Measurements from ENCODE around the gene KLHL20. TPM values are rescaled to one million over a fixed set of nuclear protein-coding genes. Genes with fewer than 3 reads are reported as not detected.

KLHL20 gene
- total RNA-seq, 4 donors from 2014 or later = 7.9 to 39.7 (median 27.8) TPM

DNA sequence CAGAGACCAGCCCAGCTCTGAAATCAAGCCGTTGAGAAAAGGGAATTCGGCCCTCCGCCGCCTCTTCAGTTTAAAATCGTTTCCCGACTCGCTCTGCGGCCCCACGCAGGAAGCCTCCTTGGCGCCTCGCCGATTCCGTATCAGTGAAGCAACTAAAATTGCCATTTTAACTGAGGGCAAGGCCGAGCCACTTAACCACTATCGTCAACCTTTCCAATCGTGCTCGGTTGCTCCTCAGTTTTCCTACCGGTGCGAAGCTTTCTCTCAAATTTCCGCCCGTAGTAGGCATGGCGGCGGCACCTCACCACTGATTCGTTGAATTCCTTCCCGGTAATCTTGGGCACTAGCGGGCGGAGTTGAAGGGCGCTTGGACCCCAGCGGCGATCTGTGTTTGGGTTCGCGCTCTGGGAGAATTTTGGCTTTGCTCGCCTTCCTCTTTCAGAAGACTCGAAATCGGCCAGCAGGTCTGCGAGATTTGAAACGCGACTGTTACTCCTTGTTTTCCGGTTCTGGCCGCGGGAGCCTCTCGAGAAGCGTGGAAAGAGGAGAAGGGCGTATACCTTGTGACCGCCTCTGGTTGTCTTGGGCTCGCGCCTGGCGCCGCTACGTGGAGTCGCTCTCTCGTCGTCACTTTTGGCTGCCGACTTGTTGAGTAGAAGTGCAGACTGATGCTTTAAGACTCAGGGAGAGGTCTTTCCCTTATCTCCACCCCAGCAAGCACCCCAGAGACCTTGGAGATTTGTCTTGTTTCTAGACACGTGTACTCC lies 109.7 kb downstream of the KLHL20 start, which contains the start of the genes CENPL and DARS2:
Gene CENPL (minus strand): TSS at position 569 of the 767 bp plus-strand sequence. CDS start 13,584 bp downstream, outside the sequence.
Gene DARS2 (plus strand): TSS at position 359 of the 767 bp plus-strand sequence. CDS start 557 bp downstream, outside the sequence.
- no peaks in the 10 kb centered on the region for H3K9me3 ChIP-seq
- intact Hi-C loops (cut with DNase I; ENCODE audit: low total_unique reads) = loop anchor here (10.0 kb wide), 1 partner anchor 400 kb away; no protein-coding TSS in a partner anchor
- peak; percentile 96 for DNase-seq
- 0 to 1% methylated on average over 1 to 55 of the region's 55 CpGs for WGBS, 2 donors (ENCODE audit: low coverage in 1 of 2)
- H3K27ac ChIP-seq = peak within 1 kb of the TSS; percentile 91 to 94 (median 92)
- peaks cover 8 to 32% (median 8%) of the 10 kb centered on the region in 4 donors for H3K4me1 ChIP-seq
- H3K36me3 ChIP-seq = no peaks in the 10 kb centered on the region
- H3K27me3 ChIP-seq = no peaks in the 10 kb centered on the region
- peak within 1 kb of the TSS; percentile 48 to 89 (median 64) for H3K4me3 ChIP-seq
- in situ Hi-C loops (cut with MboI; ENCODE audit: low pct_ligation_motif_present in 1 of 4, low pct_unique_long_range_greater_than_20kb in 1 of 4, low sequenced_read_pairs in 3 of 4) = loop anchor here in 3 of 4 donors (10.0 to 25.0 kb wide), 3 partner anchors 387 to 1087 kb away; no protein-coding TSS in a partner anchor
- peak; percentile 62 for TF ChIP-seq POLR2A (IDR thresholded peaks at IDR 0.05)
- TF ChIP-seq, protein P1, sequence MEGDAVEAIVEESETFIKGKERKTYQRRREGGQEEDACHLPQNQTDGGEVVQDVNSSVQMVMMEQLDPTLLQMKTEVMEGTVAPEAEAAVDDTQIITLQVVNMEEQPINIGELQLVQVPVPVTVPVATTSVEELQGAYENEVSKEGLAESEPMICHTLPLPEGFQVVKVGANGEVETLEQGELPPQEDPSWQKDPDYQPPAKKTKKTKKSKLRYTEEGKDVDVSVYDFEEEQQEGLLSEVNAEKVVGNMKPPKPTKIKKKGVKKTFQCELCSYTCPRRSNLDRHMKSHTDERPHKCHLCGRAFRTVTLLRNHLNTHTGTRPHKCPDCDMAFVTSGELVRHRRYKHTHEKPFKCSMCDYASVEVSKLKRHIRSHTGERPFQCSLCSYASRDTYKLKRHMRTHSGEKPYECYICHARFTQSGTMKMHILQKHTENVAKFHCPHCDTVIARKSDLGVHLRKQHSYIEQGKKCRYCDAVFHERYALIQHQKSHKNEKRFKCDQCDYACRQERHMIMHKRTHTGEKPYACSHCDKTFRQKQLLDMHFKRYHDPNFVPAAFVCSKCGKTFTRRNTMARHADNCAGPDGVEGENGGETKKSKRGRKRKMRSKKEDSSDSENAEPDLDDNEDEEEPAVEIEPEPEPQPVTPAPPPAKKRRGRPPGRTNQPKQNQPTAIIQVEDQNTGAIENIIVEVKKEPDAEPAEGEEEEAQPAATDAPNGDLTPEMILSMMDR (IDR thresholded peaks at IDR 0.05) = peak in 1 of 5 experiments; percentile 28
- TF ChIP-seq POLR2AphosphoS5 (IDR thresholded peaks at IDR 0.05) = peak; percentile 43 to 69 (median 55)
- TF ChIP-seq EP300 (IDR thresholded peaks at IDR 0.05; ENCODE audit: low read depth) = no peak

DNA sequence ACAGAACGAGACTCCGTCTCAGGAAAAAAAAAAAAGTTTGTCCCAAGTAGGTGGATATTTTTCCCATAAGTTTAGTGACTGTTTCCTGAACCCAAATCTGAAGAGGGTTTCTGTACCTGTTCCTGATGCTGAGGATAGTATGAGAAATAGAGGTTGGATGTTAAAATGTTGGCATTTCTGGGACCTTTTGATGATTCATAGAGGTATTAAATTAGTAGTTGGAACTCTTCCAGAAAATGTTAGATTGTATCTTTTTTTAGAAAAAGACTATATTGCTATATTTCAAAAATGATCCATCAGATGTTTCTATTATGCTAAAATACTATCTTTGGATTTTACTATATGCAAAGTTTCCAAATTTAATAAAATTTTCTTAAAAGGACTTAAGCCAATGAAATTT lies 112.8 kb downstream of the KLHL20 start:
- no peak for DNase-seq
- no peaks in the 10 kb centered on the region for H3K9me3 ChIP-seq
- no peak for TF ChIP-seq EP300 (IDR thresholded peaks at IDR 0.05; ENCODE audit: low read depth)
- TF ChIP-seq POLR2A (IDR thresholded peaks at IDR 0.05) = no peak
- TF ChIP-seq POLR2AphosphoS5 (IDR thresholded peaks at IDR 0.05) = no peak
- TF ChIP-seq, protein P1 (IDR thresholded peaks at IDR 0.05) = no peak
- peaks cover 0 to 20% (median 0%) of the 10 kb centered on the region in 4 donors for H3K36me3 ChIP-seq
- no peak overlapping the region for H3K27ac ChIP-seq
- H3K4me1 ChIP-seq = peaks cover 8 to 27% (median 8%) of the 10 kb centered on the region in 4 donors
- H3K4me3 ChIP-seq = no peak overlapping the region
- in situ Hi-C loops (cut with MboI; ENCODE audit: low pct_ligation_motif_present in 1 of 4, low pct_unique_long_range_greater_than_20kb in 1 of 4, low sequenced_read_pairs in 3 of 4) (loop anchor here in 1 of 4 donors (10.0 kb wide), 1 partner anchor 393 kb away; no protein-coding TSS in a partner anchor), intact Hi-C loops (cut with DNase I; ENCODE audit: low total_unique reads) (loop anchor here (10.0 kb wide), 1 partner anchor 403 kb away; no protein-coding TSS in a partner anchor)
- no peaks in the 10 kb centered on the region for H3K27me3 ChIP-seq
- WGBS, 2 donors (ENCODE audit: low coverage in 1 of 2) = 84 to 88% methylated on average over 2 of the region's 2 CpGs

DNA sequence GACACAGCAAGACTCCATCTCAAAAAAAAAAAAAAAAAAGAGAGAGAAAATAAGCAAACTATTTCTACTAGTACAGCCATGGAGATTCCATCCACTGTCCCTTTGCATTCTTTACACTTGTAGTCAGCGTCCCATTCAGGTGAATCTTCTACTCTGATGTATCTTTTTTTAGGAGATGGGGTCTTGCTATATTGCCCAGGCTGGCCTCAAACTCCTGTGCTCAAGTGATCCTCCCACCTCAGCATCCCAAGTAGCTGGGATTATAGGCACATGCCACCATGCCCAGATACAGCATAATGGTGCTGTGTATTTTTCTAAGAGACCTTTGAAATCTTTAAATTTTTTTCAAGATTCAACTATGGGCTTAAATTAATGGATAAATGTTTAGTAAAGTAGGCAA lies 118.0 kb downstream of the KLHL20 start:
- WGBS, 2 donors (ENCODE audit: low coverage in 1 of 2) = 95% methylated on average over 1 of the region's 1 CpG; no CpG with 5 or more reads in 1 of the 2 donors
- Histone ChIP-seq H3K4me3 (no peak overlapping the region), H3K36me3 (peaks cover 0 to 64% (median 15%) of the 10 kb centered on the region in 4 donors), H3K4me1 (no peaks in the 10 kb centered on the region), H3K27ac (no peak overlapping the region), H3K27me3 (no peaks in the 10 kb centered on the region), H3K9me3 (no peaks in the 10 kb centered on the region)
- no peak for DNase-seq
- in situ Hi-C loops (cut with MboI; ENCODE audit: low pct_ligation_motif_present in 1 of 4, low pct_unique_long_range_greater_than_20kb in 1 of 4, low sequenced_read_pairs in 3 of 4) (no loop called here), intact Hi-C loops (cut with DNase I; ENCODE audit: low total_unique reads) (no loop called here)
- no peak for TF ChIP-seq EP300 (IDR thresholded peaks at IDR 0.05; ENCODE audit: low read depth)

Small RNA genes within 50 kb of the gene (small RNA-seq; reads per million reads assigned to genes)
- gene BX248409.1 = 0 reads per million in 4 donors
- 0 reads per million in 4 donors for gene RF00019

Other genes starting within 250 kb of the KLHL20 start
- gene PRDX6, start 237.6 kb upstream of the KLHL20 start, total RNA-seq = 100 to 1,000 TPM; 150 to 540 (median 469) TPM
- not detected for gene SLC9C2, start 111.9 kb upstream of the KLHL20 start, total RNA-seq
- not detected for gene TEX50, start 79.6 kb upstream of the KLHL20 start, total RNA-seq
- gene ANKRD45, start 45.1 kb upstream of the KLHL20 start, total RNA-seq = 1 to 10 TPM in 1 of 4 donors, under 1 TPM in 1, not detected in 2; 0.27 to 1.1 TPM
- 10 to 100 TPM; 12.0 to 19.7 (median 16.6) TPM for gene DARS2, start 109.7 kb downstream of the KLHL20 start, total RNA-seq
- gene CENPL, start 109.9 kb downstream of the KLHL20 start, total RNA-seq = 1 to 10 TPM in 3 of 4 donors, not detected in 1; 4.3 to 6.7 (median 4.9) TPM
- 100 to 1,000 TPM in 3 of 4 donors, 10 to 100 TPM in 1; 82.7 to 435 (median 193) TPM for gene GAS5, start 153.0 kb downstream of the KLHL20 start, total RNA-seq
- gene ZBTB37, start 153.4 kb downstream of the KLHL20 start, total RNA-seq = 1 to 10 TPM; 4.6 to 8.3 (median 6.9) TPM
- 1 to 10 TPM in 1 of 4 donors, not detected in 3; 1.1 TPM for gene SERPINC1, start 202.3 kb downstream of the KLHL20 start, total RNA-seq

All from transverse colon (tissue), 4 donors.